ENCODE measurements around the gene KCNJ12.
"Not testable (repeated sequence)": the region's sequence is repeated elsewhere in the genome, so short reads cannot be mapped to it uniquely, and the experiment has no call there.

The KCNJ12 gene
- 0 to 0.19 (median 0) reads per million in 3 donors for total RNA-seq

DNA sequence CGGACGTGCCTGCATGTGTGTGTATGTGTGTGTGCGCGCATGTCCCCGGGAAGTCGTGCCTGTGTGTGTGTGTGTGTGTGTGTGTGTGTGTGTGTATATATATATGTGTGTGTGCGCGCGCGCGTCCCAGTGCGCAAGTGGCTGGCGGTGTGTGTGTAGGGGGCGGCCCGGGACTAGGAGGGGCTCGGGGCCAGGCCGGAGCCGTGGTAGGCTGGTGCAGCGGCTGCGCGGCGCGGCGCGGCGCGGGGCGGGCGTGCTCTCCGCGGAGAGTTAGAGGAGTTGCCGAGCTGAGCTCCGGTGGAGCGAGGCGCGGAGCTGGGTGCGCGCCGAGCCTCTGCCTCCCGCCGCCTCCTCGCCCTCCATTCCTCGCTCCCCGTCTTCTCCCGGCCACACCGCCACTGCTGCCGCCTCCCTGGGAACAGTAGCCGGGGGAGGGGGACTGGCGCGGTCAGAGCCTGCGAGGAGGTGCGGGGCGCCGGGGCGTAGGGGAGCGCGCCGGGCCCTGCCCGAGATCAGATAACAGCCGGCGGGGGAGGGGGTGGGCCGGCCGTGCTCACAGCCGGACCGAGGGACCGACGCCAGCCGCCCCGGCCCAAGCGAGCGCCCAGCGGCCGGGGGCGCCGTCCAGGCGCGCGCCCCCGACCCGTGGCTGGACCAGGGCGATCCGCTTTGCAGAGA lies at the start of gene KCNJ12:
Gene KCNJ12 (plus strand): TSS at position 277 of the 678 bp plus-strand sequence. CDS start 38,986 bp downstream, outside the sequence.
- Histone ChIP-seq H3K27ac (ENCODE audit: insufficient read depth, low read length, poor library complexity, severe bottlenecking) (no peak within 1 kb of the TSS), H3K27me3 (replicated peaks; ENCODE audit: control insufficient read depth, insufficient read depth, low read length, poor library complexity, severe bottlenecking) (no peaks in the 10 kb centered on the region)

DNA sequence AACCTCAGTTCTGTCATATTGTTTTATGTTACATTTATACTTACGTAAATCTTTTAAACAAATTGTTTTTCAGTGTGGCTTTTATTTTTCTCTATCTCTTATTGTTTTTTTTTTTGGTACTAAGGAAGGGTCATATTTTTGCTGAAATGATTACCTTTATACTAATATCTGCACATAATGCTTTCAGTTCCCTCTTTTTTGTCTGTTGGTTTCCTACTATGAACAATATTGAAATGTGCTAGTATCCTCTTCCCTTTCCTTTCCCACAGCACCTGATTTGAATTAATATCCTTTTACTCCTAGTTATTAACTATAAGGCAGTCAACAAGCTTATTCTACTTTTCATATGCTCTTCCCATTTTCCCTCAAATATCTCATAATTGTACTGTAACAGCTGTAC lies 48.2 kb upstream of the KCNJ12 start:
- H3K4me3 ChIP-seq (ENCODE audit: insufficient read depth, low read depth, low read length, poor library complexity, severe bottlenecking); H3K27me3 ChIP-seq (replicated peaks; ENCODE audit: control insufficient read depth, insufficient read depth, low read length, poor library complexity, severe bottlenecking); DNase-seq; H3K4me1 ChIP-seq (ENCODE audit: control insufficient read depth, insufficient read depth, low read length, poor library complexity, severe bottlenecking); H3K9me3 ChIP-seq (ENCODE audit: control insufficient read depth, low read length); H3K27ac ChIP-seq (ENCODE audit: insufficient read depth, low read length, poor library complexity, severe bottlenecking); H3K36me3 ChIP-seq (ENCODE audit: control insufficient read depth, insufficient read depth, low read length): not testable (repeated sequence)

More for the DNA sequence above, at the start of gene KCNJ12:
- Histone ChIP-seq H3K9me3 (ENCODE audit: control insufficient read depth, low read length) (no peaks in the 10 kb centered on the region), H3K36me3 (ENCODE audit: control insufficient read depth, insufficient read depth, low read length) (no peaks in the 10 kb centered on the region), H3K4me3 (ENCODE audit: insufficient read depth, low read depth, low read length, poor library complexity, severe bottlenecking) (peak within 1 kb of the TSS; percentile 32), H3K4me1 (ENCODE audit: control insufficient read depth, insufficient read depth, low read length, poor library complexity, severe bottlenecking) (peaks cover 11% of the 10 kb centered on the region)
- DNase-seq: no peak

DNA sequence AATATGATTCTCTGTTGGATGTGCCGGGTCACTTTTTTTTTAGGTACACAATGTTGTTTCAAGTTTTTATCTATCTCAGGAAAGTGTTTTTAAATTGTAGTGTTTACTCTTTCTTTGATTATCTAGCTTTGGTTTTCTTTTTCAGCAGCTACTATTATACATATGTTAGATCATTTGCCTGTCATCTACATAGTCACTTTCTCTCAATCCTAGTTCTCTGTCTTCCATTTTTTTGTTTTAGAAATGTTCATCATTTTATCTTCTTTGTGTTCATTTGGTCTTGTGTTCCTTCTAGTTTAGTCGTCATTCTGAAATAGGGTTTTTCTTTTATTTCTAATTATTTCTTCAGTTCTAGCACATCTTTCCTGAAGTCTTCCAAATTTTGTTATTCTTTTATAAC lies 47.4 kb upstream of the KCNJ12 start:
- DNase-seq; H3K36me3 ChIP-seq (ENCODE audit: control insufficient read depth, insufficient read depth, low read length); H3K27ac ChIP-seq (ENCODE audit: insufficient read depth, low read length, poor library complexity, severe bottlenecking); H3K9me3 ChIP-seq (ENCODE audit: control insufficient read depth, low read length); H3K4me3 ChIP-seq (ENCODE audit: insufficient read depth, low read depth, low read length, poor library complexity, severe bottlenecking); H3K27me3 ChIP-seq (replicated peaks; ENCODE audit: control insufficient read depth, insufficient read depth, low read length, poor library complexity, severe bottlenecking); H3K4me1 ChIP-seq (ENCODE audit: control insufficient read depth, insufficient read depth, low read length, poor library complexity, severe bottlenecking): not testable (repeated sequence)

DNA sequence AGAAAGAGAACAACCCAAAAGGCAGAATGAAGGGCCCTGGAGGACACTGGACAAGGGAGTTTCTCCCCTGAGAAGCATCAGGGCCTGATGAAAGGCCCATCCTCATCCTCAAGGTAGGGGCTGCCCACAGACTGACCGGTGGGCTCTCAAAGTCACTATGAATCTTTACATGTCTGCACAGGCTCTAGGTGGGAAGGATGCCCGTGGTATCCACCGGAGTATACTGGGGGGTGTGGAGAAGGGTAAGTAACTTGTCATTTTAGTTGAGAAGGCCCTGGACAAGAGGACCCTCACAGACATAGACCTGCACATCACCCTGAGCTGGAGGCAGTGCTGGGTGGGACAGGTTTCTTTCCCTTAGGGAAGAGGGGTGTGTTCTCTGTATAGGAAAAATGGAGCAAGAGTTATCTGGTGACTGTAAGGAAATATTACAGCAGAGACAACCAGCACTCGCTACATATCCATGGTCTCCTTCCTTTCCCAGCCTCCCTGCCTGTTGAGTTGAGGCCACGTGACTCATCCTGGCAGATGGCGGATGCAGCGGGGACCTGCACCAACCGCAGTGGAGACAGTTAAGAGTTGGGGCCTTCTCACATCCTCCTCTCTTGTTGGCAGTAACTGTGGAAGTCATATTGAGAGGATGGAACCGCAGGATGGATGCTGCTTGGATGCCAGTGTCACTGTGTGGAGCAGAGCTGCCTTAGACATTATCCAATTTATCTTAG lies 45.6 kb upstream of the KCNJ12 start:
- no peak overlapping the region for H3K27ac ChIP-seq (ENCODE audit: insufficient read depth, low read length, poor library complexity, severe bottlenecking)
- DNase-seq: no peak
- no peaks in the 10 kb centered on the region for H3K9me3 ChIP-seq (ENCODE audit: control insufficient read depth, low read length)

DNA sequence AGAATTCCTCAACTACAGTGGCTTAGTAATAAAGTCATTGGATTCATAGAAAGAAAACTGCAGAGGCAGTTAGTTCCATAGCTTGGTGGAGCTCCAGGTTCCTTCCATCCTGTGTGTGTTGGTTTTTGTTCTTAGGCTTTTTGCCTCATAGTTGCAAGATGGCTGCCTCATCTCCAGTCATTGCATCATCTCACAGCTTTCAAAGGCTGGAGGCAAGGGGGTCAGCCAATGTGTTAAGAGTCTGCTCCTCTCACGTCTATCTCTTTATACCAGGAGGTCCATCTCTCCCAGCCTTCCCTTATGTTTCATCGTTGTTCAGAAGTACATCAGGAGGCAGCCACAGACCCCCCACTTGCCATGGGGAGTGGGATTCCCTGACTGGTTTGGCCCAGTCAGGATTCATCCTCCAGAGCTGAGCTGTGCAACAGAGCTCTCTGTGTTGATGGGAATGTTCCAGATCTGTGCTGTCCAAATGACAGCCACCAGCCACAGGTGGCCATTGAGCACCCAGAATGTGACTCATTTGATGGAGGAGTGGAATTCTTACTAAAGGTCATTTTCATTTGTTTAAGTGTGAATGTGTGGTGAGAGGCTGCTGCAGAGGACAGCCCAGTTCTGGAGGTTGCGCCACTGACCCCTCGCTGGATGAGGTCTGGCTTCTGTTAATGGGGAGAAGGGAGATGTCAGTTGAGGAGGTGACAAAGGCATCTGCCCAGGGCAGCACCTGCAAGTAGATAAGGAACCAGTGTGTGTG lies 39.4 kb upstream of the KCNJ12 start:
- not testable (repeated sequence) for H3K4me3 ChIP-seq (ENCODE audit: insufficient read depth, low read depth, low read length, poor library complexity, severe bottlenecking); H3K27me3 ChIP-seq (replicated peaks; ENCODE audit: control insufficient read depth, insufficient read depth, low read length, poor library complexity, severe bottlenecking); H3K4me1 ChIP-seq (ENCODE audit: control insufficient read depth, insufficient read depth, low read length, poor library complexity, severe bottlenecking); H3K36me3 ChIP-seq (ENCODE audit: control insufficient read depth, insufficient read depth, low read length); H3K9me3 ChIP-seq (ENCODE audit: control insufficient read depth, low read length); H3K27ac ChIP-seq (ENCODE audit: insufficient read depth, low read length, poor library complexity, severe bottlenecking); DNase-seq

More for the DNA sequence above, 45.6 kb upstream of the KCNJ12 start:
- no peak overlapping the region for H3K4me3 ChIP-seq (ENCODE audit: insufficient read depth, low read depth, low read length, poor library complexity, severe bottlenecking)
- no peaks in the 10 kb centered on the region for H3K27me3 ChIP-seq (replicated peaks; ENCODE audit: control insufficient read depth, insufficient read depth, low read length, poor library complexity, severe bottlenecking)
- no peaks in the 10 kb centered on the region for H3K4me1 ChIP-seq (ENCODE audit: control insufficient read depth, insufficient read depth, low read length, poor library complexity, severe bottlenecking)
- H3K36me3 ChIP-seq (ENCODE audit: control insufficient read depth, insufficient read depth, low read length): no peaks in the 10 kb centered on the region

DNA sequence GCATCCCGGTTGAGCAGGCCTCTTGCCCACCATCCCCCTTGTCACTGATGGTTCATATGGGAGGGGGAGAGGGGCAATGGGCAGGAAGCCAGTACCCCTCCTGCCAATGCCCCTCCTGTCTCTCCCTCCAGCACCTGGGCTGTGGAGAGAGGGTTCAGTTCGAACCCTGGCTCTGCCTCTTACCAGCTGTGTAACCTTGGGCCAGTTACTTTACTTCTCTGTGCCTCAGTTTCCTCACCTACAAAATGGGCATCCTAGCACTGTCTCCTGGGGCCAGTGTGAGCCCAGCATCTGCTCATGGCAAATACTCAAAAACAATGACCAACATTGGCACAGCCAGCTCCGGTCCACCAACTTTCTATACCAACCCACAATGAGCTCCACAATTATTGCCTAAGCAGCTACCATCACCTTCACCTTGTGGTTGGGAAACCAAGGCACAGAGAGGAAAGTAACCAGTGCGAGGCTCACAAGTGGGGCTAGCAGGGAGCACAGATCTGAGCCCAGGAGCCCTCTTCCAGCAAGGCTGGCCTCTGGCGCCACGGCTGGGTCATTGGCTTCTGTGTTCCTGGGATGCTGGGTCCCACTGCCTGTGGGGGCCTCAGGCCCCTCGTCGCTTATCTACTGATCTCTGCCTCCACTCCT lies 38.1 kb upstream of the KCNJ12 start:
- H3K27ac ChIP-seq (ENCODE audit: insufficient read depth, low read length, poor library complexity, severe bottlenecking); H3K27me3 ChIP-seq (replicated peaks; ENCODE audit: control insufficient read depth, insufficient read depth, low read length, poor library complexity, severe bottlenecking): not testable (repeated sequence)

DNA sequence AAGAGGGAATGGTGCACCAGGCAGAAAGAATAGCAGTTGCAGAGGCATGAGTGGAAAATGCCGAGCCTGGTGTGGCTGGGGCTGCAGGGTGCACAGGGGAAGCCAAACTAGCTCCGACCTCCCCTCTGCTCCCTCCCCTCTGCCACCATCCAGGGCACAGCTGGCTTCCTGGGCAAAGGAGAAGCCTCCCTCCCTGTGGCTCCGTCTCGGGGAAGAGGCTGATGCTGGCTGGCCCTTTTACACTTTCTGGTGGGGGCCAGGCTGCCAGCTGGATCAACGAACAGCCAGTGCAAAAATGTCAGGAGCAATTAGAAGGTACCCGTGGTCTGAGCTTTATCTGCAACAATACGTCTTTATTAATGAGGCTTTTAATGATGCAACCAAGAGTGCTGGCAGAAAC lies 37.1 kb upstream of the KCNJ12 start:
- H3K9me3 ChIP-seq (ENCODE audit: control insufficient read depth, low read length): no peaks in the 10 kb centered on the region
- H3K27ac ChIP-seq (ENCODE audit: insufficient read depth, low read length, poor library complexity, severe bottlenecking): no peak overlapping the region
- H3K36me3 ChIP-seq (ENCODE audit: control insufficient read depth, insufficient read depth, low read length): no peaks in the 10 kb centered on the region
- H3K4me3 ChIP-seq (ENCODE audit: insufficient read depth, low read depth, low read length, poor library complexity, severe bottlenecking): no peak overlapping the region
- no peaks in the 10 kb centered on the region for H3K27me3 ChIP-seq (replicated peaks; ENCODE audit: control insufficient read depth, insufficient read depth, low read length, poor library complexity, severe bottlenecking)
- H3K4me1 ChIP-seq (ENCODE audit: control insufficient read depth, insufficient read depth, low read length, poor library complexity, severe bottlenecking): no peaks in the 10 kb centered on the region
- DNase-seq: no peak

More for the DNA sequence above, 38.1 kb upstream of the KCNJ12 start:
- not testable (repeated sequence) for H3K9me3 ChIP-seq (ENCODE audit: control insufficient read depth, low read length); H3K4me3 ChIP-seq (ENCODE audit: insufficient read depth, low read depth, low read length, poor library complexity, severe bottlenecking); H3K4me1 ChIP-seq (ENCODE audit: control insufficient read depth, insufficient read depth, low read length, poor library complexity, severe bottlenecking); H3K36me3 ChIP-seq (ENCODE audit: control insufficient read depth, insufficient read depth, low read length); DNase-seq

DNA sequence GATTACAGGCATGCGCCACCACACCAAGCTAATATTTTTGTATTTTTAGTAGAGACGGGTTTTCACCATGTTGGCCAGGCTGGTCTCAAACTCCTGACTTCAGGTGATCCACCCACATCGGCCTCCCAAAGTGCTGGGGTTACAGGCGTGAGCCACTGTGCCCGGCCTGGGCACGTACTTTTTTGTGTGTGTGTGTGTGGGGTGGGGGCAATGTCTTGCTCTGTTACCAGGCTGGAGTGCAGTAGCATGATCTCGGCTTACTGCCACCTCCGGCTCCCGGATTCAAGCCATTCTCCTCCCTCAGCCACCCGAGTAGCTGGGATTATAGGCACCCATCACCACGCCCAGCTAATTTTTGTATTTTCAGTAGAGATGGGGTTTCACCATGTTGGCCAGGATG lies 36.6 kb upstream of the KCNJ12 start:
- not testable (repeated sequence) for DNase-seq; H3K4me1 ChIP-seq (ENCODE audit: control insufficient read depth, insufficient read depth, low read length, poor library complexity, severe bottlenecking); H3K9me3 ChIP-seq (ENCODE audit: control insufficient read depth, low read length); H3K27ac ChIP-seq (ENCODE audit: insufficient read depth, low read length, poor library complexity, severe bottlenecking); H3K4me3 ChIP-seq (ENCODE audit: insufficient read depth, low read depth, low read length, poor library complexity, severe bottlenecking); H3K27me3 ChIP-seq (replicated peaks; ENCODE audit: control insufficient read depth, insufficient read depth, low read length, poor library complexity, severe bottlenecking); H3K36me3 ChIP-seq (ENCODE audit: control insufficient read depth, insufficient read depth, low read length)

DNA sequence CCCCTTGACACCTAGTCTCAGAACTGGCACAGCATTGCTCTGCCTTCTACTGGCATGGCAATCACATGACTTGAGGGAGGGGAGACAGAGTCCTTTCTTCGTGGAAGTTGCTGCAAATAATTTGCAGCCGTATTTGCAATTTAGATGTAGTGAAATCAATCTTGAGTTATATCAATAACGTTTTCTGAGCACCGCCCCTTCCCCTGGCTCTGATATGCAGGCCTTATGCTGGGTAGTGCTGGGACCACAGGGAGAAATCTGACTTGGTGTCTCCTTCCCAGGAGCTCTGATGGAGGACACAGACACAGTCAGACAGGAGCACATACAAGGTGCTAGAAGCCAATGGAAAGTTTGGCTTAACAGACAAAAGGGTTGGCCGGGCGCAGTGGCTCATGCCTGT lies 35.8 kb upstream of the KCNJ12 start:
- H3K4me1 ChIP-seq (ENCODE audit: control insufficient read depth, insufficient read depth, low read length, poor library complexity, severe bottlenecking); H3K27ac ChIP-seq (ENCODE audit: insufficient read depth, low read length, poor library complexity, severe bottlenecking); H3K4me3 ChIP-seq (ENCODE audit: insufficient read depth, low read depth, low read length, poor library complexity, severe bottlenecking); DNase-seq; H3K36me3 ChIP-seq (ENCODE audit: control insufficient read depth, insufficient read depth, low read length); H3K27me3 ChIP-seq (replicated peaks; ENCODE audit: control insufficient read depth, insufficient read depth, low read length, poor library complexity, severe bottlenecking); H3K9me3 ChIP-seq (ENCODE audit: control insufficient read depth, low read length): not testable (repeated sequence)

All from effector memory CD4-positive, alpha-beta T cell (primary cell).